ENCODE results near the gene KIF26B.

KIF26B gene

DNA sequence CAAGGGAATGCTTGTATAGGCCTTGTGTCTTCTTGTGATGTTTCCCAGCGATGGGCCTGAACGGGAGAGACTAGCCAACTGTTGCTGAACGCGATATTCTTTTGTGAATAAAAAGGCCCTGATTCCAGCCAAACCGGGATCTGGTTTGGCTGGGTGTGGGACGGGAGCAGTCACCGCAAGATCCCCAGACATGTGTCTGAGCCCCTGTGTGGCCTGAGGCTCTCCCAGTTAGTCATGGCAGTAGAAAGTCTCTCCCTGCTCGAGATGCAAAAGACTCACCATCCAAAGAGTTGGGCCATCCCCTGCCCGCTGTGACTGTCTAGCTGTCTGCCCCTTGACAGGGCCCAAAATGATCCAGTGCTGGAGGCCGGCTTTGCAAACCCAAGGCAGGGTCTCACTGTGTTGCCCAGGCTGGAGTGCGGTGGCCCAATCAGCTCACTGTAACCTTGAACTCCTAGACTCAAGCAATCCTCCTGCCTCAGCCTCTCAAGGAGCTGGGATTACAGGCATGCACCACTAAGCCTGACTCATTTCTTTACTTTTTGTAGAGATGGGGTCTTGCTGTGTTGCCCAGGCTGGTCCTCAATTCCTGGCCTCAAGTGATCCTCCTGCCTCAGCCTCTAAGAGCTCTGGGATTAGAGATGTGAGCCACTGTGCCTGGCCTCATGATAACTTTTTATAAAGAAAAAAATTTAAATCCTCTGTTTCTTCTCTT, 56.4 kb downstream of the KIF26B start:
- DNase-seq = no peak

GRCh38 chr1:245211761-245212160, 57.0 kb downstream of the KIF26B start:
- DNase-seq = no peak

DNA sequence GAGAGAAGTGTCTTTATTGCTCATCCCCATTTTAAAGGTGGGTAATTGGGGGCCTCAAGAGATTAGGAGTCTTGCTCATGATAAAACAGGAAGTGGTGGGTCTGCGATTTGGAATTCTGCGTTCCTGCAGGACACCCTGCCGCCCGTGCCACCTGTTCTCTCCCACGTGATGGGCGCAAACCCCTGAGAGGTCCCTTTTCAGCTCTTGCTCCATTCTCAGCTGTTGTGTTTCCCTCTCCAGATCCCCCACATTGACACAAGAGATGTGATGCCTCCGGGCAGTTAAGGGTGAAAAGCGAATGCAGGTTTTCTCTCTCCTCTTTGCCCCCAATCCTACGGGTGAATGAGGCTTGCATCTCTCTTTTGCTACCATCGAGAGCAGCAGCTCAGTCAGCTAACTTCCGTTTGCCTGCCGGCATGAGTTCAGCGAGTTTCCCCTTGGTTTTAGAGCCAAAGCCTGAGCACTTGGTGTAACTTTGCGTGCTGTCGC, 57.5 kb downstream of the KIF26B start:
- no peak for DNase-seq

DNA sequence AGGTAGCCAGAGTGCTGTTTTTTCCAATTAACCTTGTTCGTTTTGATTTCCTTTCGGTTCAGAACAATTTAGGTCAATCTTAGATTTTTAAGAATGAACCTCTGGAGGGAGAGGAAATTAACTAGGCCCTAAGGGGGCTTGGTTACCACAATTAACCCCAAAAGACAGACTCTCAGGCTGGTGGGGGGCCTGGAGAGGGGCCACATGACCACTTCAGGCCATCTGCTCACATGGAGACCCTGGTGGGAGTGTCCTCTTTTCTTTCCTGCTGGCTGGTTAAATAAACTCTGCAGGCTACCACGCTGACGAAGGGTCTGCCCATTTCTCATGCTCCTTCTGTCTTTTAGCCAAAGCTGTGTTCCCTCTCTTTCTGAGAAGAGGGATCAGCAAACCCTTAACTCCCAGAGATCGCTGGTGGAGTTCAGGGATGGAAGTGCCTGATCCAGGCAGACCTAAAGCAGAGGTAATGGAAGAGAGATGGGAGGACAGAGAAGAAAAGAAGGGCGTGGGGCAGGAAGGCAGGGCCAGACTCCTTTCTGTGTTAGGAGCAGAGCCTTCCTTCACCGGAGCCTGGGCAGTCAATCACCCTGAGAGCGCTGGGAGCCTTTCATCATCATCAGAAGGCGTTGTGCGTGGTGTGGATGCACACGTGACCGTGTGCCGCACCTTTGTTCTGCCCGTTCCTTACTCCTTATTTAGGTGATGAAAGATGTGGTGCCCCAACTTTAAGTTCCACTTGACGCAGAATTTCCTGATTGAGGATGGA, 58.5 kb downstream of the KIF26B start:
- DNase-seq = no peak

DNA sequence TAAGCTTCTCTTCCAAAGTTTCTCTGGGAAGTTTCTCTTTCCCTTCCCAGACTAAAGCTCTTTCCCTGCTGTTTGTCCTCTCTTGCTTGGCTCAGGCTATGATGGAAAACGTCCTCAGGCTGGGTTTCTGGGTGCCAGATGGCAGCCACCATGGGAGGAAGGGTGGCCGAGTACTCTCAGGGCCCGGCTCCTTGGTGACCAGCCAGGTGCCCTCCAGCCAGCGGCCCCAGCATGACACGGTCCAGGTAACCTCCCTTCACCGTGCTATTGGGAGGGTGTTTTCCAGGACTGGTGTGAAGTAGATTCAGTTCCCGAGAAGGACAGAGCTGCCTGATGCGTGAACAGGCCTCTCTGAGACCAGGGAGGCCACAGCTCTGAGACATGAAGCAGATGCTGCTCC, 60.3 kb downstream of the KIF26B start:
- DNase-seq = no peak

GRCh38 chr1:245216366-245217115, 61.8 kb downstream of the KIF26B start:
- no peak for DNase-seq

- no peak for DNase-seq
Observed at GRCh38 chr1:245217853-245218608, 63.2 kb downstream of the KIF26B start.

GRCh38 chr1:245220381-245220985, 65.7 kb downstream of the KIF26B start:
- DNase-seq = no peak

GRCh38 chr1:245221805-245222204, 67.0 kb downstream of the KIF26B start:
- DNase-seq = no peak

DNA sequence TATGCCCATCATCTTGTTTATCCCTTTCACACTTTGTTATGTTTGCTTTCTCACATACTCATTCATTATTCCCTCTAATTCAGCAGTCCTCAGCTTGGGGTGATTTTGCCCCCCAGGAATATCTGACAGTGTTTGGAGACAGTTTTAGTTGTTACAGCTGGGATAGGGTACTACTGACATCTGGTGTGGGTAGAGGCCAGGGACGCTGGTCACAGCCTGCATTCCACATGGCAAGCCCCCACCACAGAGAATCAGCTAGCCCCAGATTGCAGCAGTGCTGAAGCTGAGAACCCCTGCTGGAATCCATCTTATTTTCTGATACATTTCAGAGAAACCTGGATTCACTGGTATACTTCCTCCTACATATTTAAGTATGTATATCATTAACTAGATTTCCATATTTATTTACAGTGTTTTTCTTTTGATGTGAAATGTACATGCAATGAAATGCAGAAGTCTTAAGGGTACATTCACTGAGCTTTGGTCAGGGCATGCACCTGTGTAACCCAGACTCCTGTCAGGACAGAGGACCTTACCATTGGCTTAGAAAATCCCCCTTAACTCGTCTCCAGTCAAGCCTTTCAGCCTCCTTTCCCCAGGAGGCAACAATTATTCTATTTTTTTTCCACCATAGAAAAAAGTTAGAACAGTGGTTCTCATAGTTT, 68.3 kb downstream of the KIF26B start:
- no peak for DNase-seq

DNA sequence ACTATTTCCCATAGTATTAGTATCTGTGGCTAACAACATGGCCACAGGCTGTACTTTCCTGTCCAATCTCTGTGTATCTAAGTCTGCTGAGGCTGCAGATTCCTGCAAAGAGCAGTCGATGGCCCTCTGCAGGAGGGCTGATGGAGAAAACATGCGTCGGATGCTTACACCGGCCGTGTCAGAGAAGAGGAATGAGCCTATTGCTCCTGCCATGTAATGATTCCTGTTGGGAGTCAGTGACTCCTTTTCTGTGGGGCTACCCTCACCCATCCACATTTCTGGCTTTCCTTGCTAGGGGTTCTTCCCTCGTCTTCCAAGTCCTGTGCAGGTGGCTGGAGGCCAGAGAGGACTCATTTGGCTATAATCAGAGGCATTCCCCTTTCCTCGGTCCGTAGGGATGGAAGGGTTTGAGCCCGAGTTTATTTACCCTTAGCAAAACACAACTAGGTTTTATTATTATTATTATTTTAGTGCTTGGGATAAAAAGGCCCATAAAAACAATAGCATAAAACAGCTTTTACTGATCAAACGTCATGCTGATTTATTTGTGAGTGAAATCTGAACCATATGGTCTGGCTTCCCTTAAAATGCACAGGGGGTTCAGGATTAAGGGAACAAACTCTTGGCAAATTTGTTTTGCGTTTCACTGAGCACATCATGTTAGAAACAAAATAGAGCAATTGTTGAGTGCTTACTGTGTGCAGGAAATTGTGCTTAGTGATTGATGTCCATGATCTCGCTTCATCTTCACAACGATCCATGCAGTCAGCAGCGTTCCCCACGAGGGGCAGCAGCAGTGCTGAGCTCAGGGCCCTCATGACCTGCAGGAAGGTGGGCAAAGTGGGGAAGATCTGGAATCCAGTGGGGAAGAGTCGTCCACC, 70.8 kb downstream of the KIF26B start:
- no peak for DNase-seq

DNA sequence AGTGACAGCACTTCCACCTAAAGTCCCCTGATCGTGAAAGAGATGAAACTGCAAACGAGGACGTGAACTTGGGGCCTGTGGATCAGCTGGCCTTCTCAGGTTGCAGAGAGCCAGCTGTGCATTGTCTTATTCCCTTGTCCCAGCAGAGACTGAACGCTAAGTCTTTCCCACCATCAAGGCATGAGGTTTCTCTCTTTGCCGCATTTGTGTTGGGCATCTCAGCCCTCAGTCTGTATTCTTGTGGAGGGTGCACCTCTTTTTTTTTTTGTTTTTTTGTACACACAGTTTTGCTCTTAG, 71.4 kb downstream of the KIF26B start:
- DNase-seq = no peak

DNA sequence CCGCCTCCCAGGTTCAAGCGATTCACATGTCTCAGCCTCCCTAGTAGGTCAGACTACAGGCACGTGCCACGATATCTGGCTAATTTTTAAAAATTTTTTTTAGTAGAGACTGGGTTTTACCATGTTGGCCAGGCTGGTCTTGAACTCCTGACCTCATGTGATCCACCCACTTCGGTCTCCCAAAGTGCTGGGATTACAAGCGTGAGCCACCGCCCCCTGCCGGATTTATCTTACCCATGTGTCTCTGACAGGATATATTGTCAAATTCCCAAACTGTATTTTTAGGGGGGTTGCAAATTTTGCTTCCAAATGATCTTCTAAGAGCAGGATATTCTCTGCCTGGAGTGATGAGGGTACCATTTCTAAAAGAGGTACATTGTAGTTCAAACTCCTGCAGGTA, 74.3 kb downstream of the KIF26B start:
- DNase-seq = no peak

DNA sequence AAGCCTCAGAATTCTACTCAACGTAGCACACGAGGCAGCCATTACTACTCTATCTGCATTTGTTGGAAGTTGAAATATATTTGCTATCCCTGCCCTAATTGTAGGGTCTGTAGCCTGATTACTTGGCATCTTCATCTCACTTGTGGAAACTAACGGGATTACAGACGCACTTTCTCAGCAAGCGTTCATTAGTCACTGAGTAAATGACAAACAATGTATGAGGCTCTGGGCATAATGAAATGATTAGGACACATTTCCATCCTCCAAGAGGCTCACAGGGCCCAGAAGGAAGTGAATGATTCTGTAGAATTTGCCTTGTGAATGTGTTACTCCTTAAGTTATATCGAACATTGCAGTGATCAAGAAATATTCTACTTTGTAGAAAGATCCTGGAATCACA, 78.1 kb downstream of the KIF26B start:
- DNase-seq = no peak

- DNase-seq = no peak
Observed at GRCh38 chr1:245234217-245235081, 79.7 kb downstream of the KIF26B start.

DNA sequence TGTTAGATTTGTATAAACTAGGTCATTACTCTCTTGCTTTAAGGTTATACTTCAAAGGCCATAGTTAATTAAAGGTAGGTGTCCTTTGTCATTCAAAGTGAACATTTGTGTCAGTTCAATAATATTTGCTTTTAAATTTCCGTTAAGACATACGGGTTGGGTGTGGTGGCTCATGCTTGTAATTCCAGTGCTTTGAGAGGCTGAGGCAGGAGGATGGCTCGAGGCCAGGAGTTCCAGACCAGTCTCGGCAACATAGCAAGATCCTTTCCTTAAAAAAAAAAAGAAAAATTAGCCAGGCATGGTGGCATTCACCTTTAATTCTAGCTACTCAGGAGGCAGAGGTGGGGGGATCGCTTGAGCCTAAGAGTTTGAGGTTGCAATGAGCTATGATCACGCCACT, 80.4 kb downstream of the KIF26B start:
- DNase-seq = no peak

DNA sequence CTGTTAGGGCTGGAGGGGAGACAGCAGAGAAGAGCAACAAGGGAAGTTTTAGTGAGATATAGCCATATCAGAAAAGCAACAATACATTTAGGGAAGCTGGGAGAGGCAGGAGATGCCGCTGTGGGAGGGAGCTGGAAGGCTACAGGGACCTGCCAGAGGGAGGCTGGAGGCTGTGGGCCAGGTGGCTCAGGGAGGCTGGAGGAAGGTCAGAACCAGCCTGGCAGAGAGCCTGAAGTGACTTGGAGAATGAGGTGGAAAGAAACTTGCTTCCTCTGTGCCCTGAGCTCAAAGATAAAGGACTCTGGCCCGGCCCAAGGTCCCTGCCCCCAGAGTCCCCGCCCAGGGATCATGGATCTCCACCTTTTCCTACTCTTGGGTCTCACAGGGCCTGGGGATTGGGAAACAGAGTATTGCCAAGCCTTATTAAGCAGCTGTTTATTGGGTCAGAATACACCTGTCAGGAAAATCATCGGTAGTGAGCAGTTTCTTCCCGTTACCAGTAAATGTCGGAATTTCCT, 85.9 kb downstream of the KIF26B start:
- DNase-seq = no peak

GRCh38 chr1:245241526-245242130, 86.8 kb downstream of the KIF26B start:
- DNase-seq = no peak

DNA sequence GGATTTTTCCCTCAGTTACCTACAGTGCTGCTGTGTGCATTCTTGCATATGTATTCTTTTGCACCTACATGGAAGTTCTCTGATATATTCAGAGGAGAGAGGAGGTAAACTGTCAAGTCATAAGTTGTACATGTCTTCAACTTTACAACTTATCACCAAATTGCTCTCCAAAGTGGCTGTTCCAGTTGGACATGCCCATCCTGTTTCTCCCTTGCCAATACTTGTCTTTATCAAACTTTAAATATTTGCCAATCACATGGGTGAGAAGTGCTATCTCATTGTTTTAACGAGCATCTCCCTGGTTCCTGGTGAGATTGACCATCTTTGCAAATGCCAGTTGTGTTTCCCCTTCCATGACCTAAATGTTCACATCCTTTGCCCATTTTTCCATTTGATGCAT, 88.2 kb downstream of the KIF26B start:
- no peak for DNase-seq
